DMS 273 treated with DMSO at 0.1 percent for 48 hours (cell line): ENCODE measurements around the gene MFRP.

Source experiments
- DNase-seq: peaks from one replicate; lab custom pipeline; 2025; lab: John Stamatoyannopoulos, UW

Gene MFRP

GRCh38 chr11:119373059-119373920 lies 26.8 kb upstream of the MFRP start:
- no peak for DNase-seq

- DNase-seq: no peak
These were observed 26.0 kb upstream of the MFRP start for GRCh38 chr11:119372260-119373058.

- peak; percentile 64 for DNase-seq
These were observed 25.3 kb upstream of the MFRP start for GRCh38 chr11:119371778-119372182.

GRCh38 chr11:119371067-119371601 lies 24.6 kb upstream of the MFRP start:
- no peak for DNase-seq

GRCh38 chr11:119370486-119371046 lies 24.1 kb upstream of the MFRP start:
- no peak for DNase-seq

- peak; percentile 47 for DNase-seq
These were observed 22.8 kb upstream of the MFRP start for GRCh38 chr11:119369132-119369925.

- DNase-seq: peak; percentile 87
These were observed 21.9 kb upstream of the MFRP start for GRCh38 chr11:119368121-119369034.

GRCh38 chr11:119367661-119368120 lies 21.2 kb upstream of the MFRP start:
- DNase-seq: no peak

GRCh38 chr11:119366690-119367620 lies 20.4 kb upstream of the MFRP start:
- DNase-seq: no peak

- DNase-seq: no peak
These were observed 18.6 kb upstream of the MFRP start for GRCh38 chr11:119365071-119365591.

- DNase-seq: no peak
These were observed 17.5 kb upstream of the MFRP start for GRCh38 chr11:119363851-119364590.

GRCh38 chr11:119363081-119363850 lies 16.8 kb upstream of the MFRP start:
- DNase-seq: no peak

GRCh38 chr11:119362741-119363080 lies 16.2 kb upstream of the MFRP start:
- no peak for DNase-seq

GRCh38 chr11:119361941-119362725 lies 15.6 kb upstream of the MFRP start:
- DNase-seq: no peak

GRCh38 chr11:119361056-119361787 lies 14.7 kb upstream of the MFRP start:
- peak; percentile 82 for DNase-seq
